ENCODE results near the gene NOX4.

DNA sequence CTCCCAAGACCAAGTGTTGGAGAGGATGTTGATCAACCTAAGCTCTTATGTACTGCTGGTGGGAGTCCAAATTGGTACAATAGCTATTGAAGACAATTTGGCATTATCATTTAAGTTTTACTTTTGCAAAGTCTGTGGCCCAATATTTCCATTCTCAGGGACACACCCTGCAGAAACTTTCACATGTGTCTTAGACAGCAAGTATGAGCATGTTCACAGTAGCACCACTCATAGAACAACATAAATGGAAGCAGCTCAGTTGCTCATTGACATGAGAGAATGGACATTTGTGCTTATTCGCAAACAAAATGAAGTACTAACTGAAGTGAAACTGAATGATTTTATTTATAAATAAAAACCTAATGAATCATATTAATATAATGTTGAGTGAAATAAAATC lies 135.5 kb downstream of the NOX4 start:
- TF ChIP-seq, protein P1, sequence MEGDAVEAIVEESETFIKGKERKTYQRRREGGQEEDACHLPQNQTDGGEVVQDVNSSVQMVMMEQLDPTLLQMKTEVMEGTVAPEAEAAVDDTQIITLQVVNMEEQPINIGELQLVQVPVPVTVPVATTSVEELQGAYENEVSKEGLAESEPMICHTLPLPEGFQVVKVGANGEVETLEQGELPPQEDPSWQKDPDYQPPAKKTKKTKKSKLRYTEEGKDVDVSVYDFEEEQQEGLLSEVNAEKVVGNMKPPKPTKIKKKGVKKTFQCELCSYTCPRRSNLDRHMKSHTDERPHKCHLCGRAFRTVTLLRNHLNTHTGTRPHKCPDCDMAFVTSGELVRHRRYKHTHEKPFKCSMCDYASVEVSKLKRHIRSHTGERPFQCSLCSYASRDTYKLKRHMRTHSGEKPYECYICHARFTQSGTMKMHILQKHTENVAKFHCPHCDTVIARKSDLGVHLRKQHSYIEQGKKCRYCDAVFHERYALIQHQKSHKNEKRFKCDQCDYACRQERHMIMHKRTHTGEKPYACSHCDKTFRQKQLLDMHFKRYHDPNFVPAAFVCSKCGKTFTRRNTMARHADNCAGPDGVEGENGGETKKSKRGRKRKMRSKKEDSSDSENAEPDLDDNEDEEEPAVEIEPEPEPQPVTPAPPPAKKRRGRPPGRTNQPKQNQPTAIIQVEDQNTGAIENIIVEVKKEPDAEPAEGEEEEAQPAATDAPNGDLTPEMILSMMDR (IDR thresholded peaks at IDR 0.05 in 4 of 5, conservative IDR thresholded peaks at IDR 0.05 in 1 of 5), result no peak
- TF ChIP-seq POLR2A (IDR thresholded peaks at IDR 0.05), result no peak
